Hippocampal formation (tissue), 2 donors: ENCODE data around the gene GLT8D2.

Source experiments
- DNase-seq, 2 donors: peaks; one replicate each; lab custom pipeline; 2025; lab: John Stamatoyannopoulos, UW

The GLT8D2 gene

DNA sequence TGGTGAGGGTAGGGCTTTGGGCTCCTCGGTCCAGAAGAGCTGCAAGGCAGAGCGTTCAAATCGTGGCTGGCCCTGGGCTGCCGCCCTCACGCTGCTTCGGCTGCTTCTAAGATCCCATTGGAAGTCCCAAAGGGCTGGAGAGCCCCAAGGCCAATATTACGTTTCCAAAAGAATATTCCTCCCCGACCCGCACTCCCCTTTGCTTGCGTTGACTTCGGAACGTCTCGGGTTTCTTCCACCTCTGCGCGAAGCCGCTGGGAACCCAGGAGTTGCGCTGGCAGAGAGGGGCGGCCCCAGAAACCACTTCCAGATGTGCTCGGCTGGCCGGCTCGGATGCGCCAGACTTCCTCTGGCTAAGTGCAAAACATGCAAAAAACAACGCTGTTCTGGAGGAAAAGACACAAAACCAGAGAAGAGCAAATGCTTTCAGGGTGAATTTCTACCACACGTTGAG lies at the start of gene GLT8D2:
Gene GLT8D2 (minus strand): TSS at position 285 of the 454 bp plus-strand sequence. CDS start 30,539 bp downstream, outside the sequence.
- no peak for DNase-seq

DNA sequence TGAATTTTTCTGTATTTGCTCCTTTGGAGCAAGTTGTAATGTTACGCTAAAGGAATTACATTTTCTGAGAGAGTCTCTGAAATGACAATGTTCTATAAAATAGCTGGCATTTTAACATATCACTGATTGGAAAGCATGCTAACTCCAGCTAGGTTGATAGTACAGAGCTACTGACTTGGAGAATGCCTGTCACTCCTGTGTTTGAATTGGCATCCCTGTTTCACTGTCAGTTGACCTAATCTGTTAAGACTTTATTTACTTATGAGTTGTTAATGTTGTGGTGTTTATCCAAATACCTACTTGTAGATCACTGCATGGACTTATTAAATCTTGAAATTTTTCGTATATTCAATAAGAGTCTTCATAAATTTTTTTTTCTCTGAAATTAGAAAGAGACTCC lies 48.0 kb upstream of the GLT8D2 start:
- DNase-seq = no peak

- DNase-seq = no peak
Observed at GRCh38 chr12:104095289-104095688, 45.3 kb upstream of the GLT8D2 start.

GRCh38 chr12:104094284-104094683 lies 44.3 kb upstream of the GLT8D2 start:
- DNase-seq = no peak

DNA sequence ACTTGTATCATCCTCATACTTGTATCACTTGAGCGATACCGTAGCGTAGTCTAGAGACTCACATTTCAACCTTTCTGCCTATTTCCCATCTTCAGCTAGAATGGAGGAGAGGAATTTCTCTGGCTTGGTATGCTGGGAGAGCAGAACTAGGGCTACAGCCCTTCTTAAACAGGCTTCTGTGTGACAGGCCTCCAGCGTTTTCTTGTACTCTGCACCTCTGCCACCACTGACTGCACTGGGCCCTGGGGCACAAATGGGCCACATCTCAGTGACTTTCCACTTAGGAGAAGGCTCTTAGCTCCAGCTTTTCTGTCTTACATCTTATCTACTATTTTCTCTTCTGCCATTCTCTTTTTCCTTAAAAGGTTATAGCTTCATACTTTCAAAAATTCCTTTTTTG lies 41.1 kb upstream of the GLT8D2 start:
- no peak for DNase-seq

DNA sequence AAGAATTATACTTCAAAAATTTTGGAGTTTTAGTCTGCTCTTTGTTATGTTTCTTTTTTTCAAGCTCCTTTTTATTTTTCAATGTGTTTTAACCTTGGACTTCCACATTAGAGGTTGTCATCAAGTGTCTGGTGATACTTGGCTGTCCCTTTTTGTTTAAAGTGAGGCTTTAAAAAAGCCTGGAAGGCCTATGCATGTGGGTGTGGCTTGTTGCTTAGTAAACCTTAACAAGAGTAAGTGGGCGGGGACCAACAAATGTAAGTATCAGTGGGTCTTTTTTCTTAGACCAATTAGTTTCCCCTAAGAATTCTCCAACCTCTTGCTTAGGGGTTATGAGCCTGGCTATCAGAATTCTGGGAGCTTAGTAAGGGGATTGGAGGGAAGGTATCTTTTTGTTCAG lies 40.7 kb upstream of the GLT8D2 start:
- DNase-seq = no peak

DNA sequence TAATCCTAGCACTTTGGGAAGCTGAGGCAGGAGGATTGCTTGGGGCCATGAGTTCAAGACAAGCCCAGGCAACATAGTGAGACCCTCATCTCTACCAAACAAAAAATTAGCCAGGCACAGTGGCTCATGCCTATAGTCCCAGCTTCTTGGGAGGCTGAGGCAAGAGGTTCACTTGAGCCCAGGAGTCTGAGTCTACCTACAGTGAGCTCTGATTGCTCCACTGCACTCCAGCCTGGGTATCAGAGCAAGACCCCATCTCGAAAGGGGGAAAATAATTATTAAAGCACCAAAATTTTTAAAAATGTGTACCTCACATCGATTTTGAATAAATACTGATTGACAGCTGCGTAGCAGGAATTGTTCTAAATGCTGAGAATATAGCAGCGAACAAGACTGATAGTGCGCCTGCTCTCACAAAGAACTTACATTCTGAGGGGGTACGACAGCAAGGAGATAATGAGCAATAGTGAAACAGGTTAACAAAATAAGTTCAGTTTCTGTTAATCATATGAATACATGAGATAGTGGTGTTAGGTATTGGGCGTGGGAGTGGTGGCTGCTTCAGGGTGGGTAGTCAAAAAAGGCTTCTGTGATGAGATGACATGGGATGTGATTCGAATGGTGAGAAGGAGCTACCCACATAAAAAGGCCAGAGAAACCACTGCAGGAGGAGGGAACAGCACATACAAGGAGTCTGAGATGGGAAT lies 33.9 kb upstream of the GLT8D2 start:
- no peak for DNase-seq

DNA sequence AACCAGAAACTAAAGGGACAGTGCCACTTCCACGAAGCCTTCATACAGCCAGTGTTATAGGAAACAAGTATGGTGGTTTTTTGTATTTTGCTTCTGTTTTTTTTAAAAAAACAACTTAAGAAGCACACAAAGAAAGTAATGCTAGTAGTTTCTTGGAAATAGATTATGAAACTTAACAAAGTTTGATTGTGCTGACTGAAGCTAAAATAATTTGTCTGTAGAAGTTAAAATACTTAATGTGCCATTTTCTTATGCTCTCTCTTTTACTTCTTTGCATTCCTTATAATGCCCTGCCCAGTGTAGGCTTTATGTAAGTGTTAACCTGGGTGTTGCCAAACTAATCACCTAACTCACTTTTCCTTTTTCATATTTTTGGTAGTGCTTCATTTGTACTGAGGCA lies 30.8 kb upstream of the GLT8D2 start:
- no peak for DNase-seq

GRCh38 chr12:104079024-104079423 lies 29.0 kb upstream of the GLT8D2 start:
- no peak for DNase-seq

DNA sequence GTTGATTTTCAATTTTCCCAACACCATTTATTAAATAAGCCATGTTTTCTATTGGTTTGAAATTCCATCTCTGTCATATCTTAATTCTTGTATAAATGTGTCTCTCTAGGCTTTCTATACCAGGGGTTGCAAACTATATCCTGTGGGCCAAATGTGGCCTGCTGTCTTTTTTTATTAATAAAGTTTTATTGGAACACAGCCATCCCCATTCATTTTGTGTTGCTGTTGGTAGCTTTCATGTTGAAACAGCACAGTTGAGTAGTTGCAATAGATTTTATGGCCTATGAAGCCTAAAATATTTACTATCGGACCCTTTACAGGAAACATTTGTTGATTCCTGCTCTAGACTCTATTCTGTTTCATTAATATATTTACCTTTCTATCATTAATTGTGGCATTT lies 23.7 kb upstream of the GLT8D2 start:
- DNase-seq = no peak

DNA sequence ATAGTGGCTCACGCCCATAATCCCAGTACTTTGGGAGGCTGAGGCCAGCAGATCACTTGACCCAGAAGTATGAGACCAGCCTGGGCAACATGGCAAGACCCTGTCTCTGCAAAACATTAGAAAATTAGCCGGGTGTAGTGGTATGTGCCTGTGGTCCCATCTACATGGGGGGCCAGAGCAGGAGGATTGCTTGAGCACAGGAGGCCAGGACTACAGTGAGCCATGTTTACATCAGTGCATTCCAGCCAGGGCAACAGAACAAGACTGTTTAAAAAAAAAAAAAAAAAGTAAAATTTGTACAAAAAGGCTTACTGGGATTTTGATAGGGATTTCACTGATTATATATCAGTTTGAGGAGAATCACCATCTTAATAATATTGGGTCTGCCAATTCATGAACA lies 22.1 kb upstream of the GLT8D2 start:
- no peak for DNase-seq

GRCh38 chr12:104064842-104065427 lies 14.9 kb upstream of the GLT8D2 start:
- no peak for DNase-seq

DNA sequence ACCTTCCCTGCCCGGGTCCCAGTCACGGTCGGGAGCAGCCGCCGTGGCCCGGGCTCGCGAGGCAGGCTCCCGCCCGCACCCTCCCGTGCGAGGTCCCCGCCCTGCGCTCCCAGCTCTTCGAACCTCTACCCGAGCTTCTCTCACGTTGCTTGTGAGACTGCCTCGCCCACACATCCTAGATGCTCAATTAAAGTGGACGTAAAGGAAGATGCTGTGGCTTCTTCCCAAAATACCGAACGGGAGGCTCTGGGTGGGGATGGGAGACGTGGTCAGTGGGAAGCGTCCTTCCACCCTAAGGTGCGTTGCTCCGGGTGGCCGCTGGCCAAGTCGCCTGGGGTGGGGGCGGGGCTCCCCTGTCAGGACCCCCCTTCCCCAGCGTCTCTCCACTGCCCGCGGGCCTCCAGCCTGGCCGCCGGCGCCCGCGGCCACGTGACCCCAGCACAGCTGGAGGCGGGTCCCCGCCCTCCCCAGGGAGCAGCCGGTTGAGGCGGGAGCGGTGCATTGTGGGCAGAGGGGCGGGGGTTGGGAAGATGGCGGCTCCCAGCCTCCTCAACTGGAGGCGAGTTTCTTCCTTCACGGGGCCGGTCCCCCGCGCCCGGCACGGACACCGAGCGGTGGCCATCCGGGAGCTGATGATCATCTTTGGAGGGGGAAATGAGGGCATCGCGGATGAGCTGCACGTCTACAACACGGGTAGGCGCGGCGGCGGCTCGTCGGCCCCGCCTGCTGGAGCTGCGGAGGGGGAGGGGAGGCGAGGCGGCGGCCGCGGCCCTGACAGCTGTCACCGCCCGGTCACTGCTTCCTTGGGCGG lies 14.2 kb upstream of the GLT8D2 start, which contains the start of gene HCFC2:
Gene HCFC2 (plus strand): TSS at position 501 of the 811 bp plus-strand sequence. CDS start 30 bp downstream, at position 531.
- peak; percentile 81 to 93 for DNase-seq

- peak in 1 of 2 donors; percentile 18 for DNase-seq
Observed at GRCh38 chr12:104063712-104064030, 13.7 kb upstream of the GLT8D2 start.

DNA sequence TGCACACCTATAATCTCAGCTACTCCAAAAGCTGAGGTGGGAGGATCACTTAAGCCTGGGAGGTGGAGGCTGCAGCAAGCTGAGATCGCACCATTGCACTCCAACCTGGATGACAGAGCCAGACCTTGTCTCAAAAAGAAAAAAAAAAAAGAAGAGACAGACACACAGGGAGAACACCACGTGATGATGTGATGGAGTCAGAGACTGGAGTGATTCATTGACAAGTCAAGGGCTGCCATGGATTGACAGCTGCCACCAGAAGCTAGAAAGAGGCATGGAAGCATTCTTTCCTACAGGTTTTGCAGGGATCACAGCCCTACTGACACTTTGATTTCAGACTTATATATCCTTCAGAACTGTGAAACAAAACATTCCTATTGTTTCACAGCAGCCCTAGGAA lies 10.8 kb upstream of the GLT8D2 start:
- DNase-seq = no peak

GRCh38 chr12:104059963-104060362 lies 10.0 kb upstream of the GLT8D2 start:
- no peak for DNase-seq

- DNase-seq = no peak
Observed at GRCh38 chr12:104058802-104059201, 8.8 kb upstream of the GLT8D2 start.

GRCh38 chr12:104057771-104058197 lies 7.8 kb upstream of the GLT8D2 start:
- DNase-seq = no peak

- no peak for DNase-seq
Observed at GRCh38 chr12:104056419-104056972, 6.5 kb upstream of the GLT8D2 start.

DNA sequence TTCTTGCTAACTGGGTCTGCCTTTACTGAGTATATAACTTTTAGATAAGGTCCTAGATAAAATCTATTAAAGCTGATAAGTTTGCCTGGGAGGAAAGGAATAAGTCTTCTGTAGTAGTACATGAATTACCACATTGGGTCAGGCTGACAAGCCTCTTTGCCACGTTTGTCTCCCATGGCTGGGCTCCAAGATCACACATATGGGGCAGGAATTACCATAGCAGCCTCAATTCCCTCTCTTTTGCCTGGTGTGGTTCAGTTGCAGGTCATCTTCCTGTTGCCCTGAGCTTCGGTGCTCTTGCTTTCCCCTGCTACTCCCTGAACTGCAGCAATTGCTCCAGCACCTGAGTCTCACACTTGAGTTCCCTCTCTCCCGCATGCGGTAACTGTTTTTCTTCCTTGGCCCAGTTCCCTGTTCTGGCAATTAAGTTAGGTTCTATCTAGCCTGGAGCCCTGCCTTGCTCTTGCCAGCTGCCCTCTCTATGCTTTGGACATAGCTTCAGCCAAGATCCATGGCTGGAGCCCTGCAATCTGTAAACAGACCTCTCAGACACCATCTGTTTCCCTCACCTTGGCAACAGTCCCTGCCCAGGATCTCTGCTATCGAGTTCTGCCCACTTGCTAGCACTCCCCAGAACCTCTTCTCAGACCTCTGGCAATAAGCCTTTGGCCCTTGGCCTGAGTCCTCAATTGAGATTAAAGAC lies 5.8 kb upstream of the GLT8D2 start:
- no peak for DNase-seq

- no peak for DNase-seq
Observed at GRCh38 chr12:104054681-104055346, 4.8 kb upstream of the GLT8D2 start.
